SJCRH30 (cell line): ENCODE results near the gene TBC1D32. TPM values are rescaled to one million over a fixed set of nuclear protein-coding genes. Genes with fewer than 3 reads are reported as not detected.
"Not testable (repeated sequence)": the region's sequence is repeated elsewhere in the genome, so short reads cannot be mapped to it uniquely, and the experiment has no call there.

Source experiments
- DNase-seq, 2 experiments: peaks; one replicate each; pipeline ENCODE4 v3.0.0-alpha.2; 2015 to 2020
- H3K27ac ChIP-seq: fragments of 250-450 bp; sonication (Bioruptor Pico); 2 replicates; pipeline ENCODE4 v1.5.1; 2020; ENCODE audit warnings: mild to moderate bottlenecking, moderate library complexity
- H3K27me3 ChIP-seq: fragments of 250-450 bp; sonication (Bioruptor Pico); 2 replicates; pipeline ENCODE4 v1.5.1; 2020; ENCODE audit warnings: mild to moderate bottlenecking, moderate library complexity
- H3K36me3 ChIP-seq: fragments of 250-450 bp; sonication (Bioruptor Pico); 2 replicates; pipeline ENCODE4 v1.5.1; 2020; ENCODE audit warnings: mild to moderate bottlenecking, moderate library complexity
- H3K4me1 ChIP-seq: fragments of 250-450 bp; sonication (Bioruptor Pico); 2 replicates; pipeline ENCODE4 v1.5.1; 2020; ENCODE audit warnings: mild to moderate bottlenecking, moderate library complexity
- H3K4me3 ChIP-seq: fragments of 250-450 bp; sonication (Bioruptor Pico); 2 replicates; pipeline ENCODE4 v1.5.1; 2020; ENCODE audit warnings: mild to moderate bottlenecking, moderate library complexity
- H3K9me3 ChIP-seq: fragments of 250-450 bp; sonication (Bioruptor Pico); replicated peaks from 2 replicates; pipeline ENCODE4 v1.5.1; 2020; ENCODE audit warnings: mild to moderate bottlenecking, moderate library complexity
- total RNA-seq: library from RNA; depleted of rRNA; stranded (reverse); fragments of >200 nt; shearing (Covaris generic); gene quantifications from 2 replicates; pipeline ENCODE4 v1.2.3, GENCODE V29; 2014

The TBC1D32 gene
- total RNA-seq, 1 experiment from 2014 or later, result 10.4 TPM

GRCh38 chr6:121338956-121339355 lies 4.7 kb upstream of the TBC1D32 start:
- no peaks in the 10 kb centered on the region for H3K4me1 ChIP-seq
- no peaks in the 10 kb centered on the region for H3K36me3 ChIP-seq
- no peaks in the 10 kb centered on the region for H3K9me3 ChIP-seq
- H3K4me3 ChIP-seq, result no peak overlapping the region
- H3K27ac ChIP-seq, result no peak overlapping the region
- no peak for DNase-seq
- H3K27me3 ChIP-seq, result no peaks in the 10 kb centered on the region

- no peaks in the 10 kb centered on the region for H3K4me1 ChIP-seq
- no peaks in the 10 kb centered on the region for H3K9me3 ChIP-seq
- H3K27me3 ChIP-seq, result no peaks in the 10 kb centered on the region
- no peak overlapping the region for H3K27ac ChIP-seq
- H3K4me3 ChIP-seq, result no peak overlapping the region
- DNase-seq, result no peak
- H3K36me3 ChIP-seq, result no peaks in the 10 kb centered on the region
Measured at GRCh38 chr6:121338366-121338765, 4.1 kb upstream of the TBC1D32 start.

- Histone ChIP-seq H3K36me3 (no peaks in the 10 kb centered on the region), H3K4me1 (no peaks in the 10 kb centered on the region)
- no peak for DNase-seq
Measured at GRCh38 chr6:121335087-121336008, 1.1 kb upstream of the TBC1D32 start.

GRCh38 chr6:121333694-121334093 lies 586 bp downstream of the TBC1D32 start:
- peak overlapping the region; percentile 71 for H3K4me3 ChIP-seq
- DNase-seq, H3K27me3 ChIP-seq, H3K4me1 ChIP-seq, H3K36me3 ChIP-seq, H3K9me3 ChIP-seq, H3K27ac ChIP-seq: not testable (repeated sequence)

More at GRCh38 chr6:121335087-121336008, 1.1 kb upstream of the TBC1D32 start:
- Histone ChIP-seq H3K9me3 (no peaks in the 10 kb centered on the region), H3K27ac (peak overlapping the region; percentile 71), H3K4me3 (peak overlapping the region; percentile 71), H3K27me3 (no peaks in the 10 kb centered on the region)

- Histone ChIP-seq H3K4me3 (no peak overlapping the region), H3K27ac (no peak overlapping the region), H3K36me3 (no peaks in the 10 kb centered on the region), H3K4me1 (no peaks in the 10 kb centered on the region), H3K9me3 (no peaks in the 10 kb centered on the region), H3K27me3 (no peaks in the 10 kb centered on the region)
- DNase-seq, result no peak
Measured at GRCh38 chr6:121333196-121333595, 1.1 kb downstream of the TBC1D32 start.

GRCh38 chr6:121330516-121330915 lies 3.8 kb downstream of the TBC1D32 start:
- Histone ChIP-seq H3K9me3 (no peaks in the 10 kb centered on the region), H3K27me3 (no peaks in the 10 kb centered on the region), H3K36me3 (no peaks in the 10 kb centered on the region), H3K27ac (no peak overlapping the region), H3K4me1 (no peaks in the 10 kb centered on the region), H3K4me3 (no peak overlapping the region)
- DNase-seq, result no peak

- DNase-seq, result no peak
- no peaks in the 10 kb centered on the region for H3K4me1 ChIP-seq
- no peaks in the 10 kb centered on the region for H3K27me3 ChIP-seq
- no peaks in the 10 kb centered on the region for H3K9me3 ChIP-seq
- H3K36me3 ChIP-seq, result no peaks in the 10 kb centered on the region
- H3K4me3 ChIP-seq, result no peak overlapping the region
- H3K27ac ChIP-seq, result no peak overlapping the region
Measured at GRCh38 chr6:121321282-121321681, 13.0 kb downstream of the TBC1D32 start.

- H3K27ac ChIP-seq, result no peak overlapping the region
- H3K9me3 ChIP-seq, result no peaks in the 10 kb centered on the region
- no peaks in the 10 kb centered on the region for H3K27me3 ChIP-seq
- H3K36me3 ChIP-seq, result no peaks in the 10 kb centered on the region
- no peak overlapping the region for H3K4me3 ChIP-seq
- no peak for DNase-seq
- no peaks in the 10 kb centered on the region for H3K4me1 ChIP-seq
Measured at GRCh38 chr6:121319603-121320002, 14.7 kb downstream of the TBC1D32 start.

GRCh38 chr6:121319112-121319553 lies 15.1 kb downstream of the TBC1D32 start:
- H3K4me3 ChIP-seq, result no peak overlapping the region
- no peaks in the 10 kb centered on the region for H3K9me3 ChIP-seq
- H3K27me3 ChIP-seq, result no peaks in the 10 kb centered on the region
- no peaks in the 10 kb centered on the region for H3K4me1 ChIP-seq
- H3K27ac ChIP-seq, result no peak overlapping the region
- DNase-seq, result no peak
- H3K36me3 ChIP-seq, result no peaks in the 10 kb centered on the region

GRCh38 chr6:121314381-121315112 lies 19.7 kb downstream of the TBC1D32 start:
- no peaks in the 10 kb centered on the region for H3K27me3 ChIP-seq
- no peak overlapping the region for H3K4me3 ChIP-seq
- H3K4me1 ChIP-seq, result peaks cover 2% of the 10 kb centered on the region; the same call in 1 of the 2 replicates
- no peak for DNase-seq
- H3K9me3 ChIP-seq, result no peaks in the 10 kb centered on the region
- H3K36me3 ChIP-seq, result no peaks in the 10 kb centered on the region
- H3K27ac ChIP-seq, result no peak overlapping the region

- DNase-seq, H3K4me3 ChIP-seq, H3K36me3 ChIP-seq, H3K4me1 ChIP-seq, H3K27ac ChIP-seq, H3K27me3 ChIP-seq, H3K9me3 ChIP-seq: not testable (repeated sequence)
Measured at GRCh38 chr6:121311814-121312213, 22.5 kb downstream of the TBC1D32 start.

- Histone ChIP-seq H3K4me3 (no peak overlapping the region), H3K27ac (no peak overlapping the region), H3K36me3 (no peaks in the 10 kb centered on the region), H3K4me1 (peaks cover 2% of the 10 kb centered on the region; the same call in 1 of the 2 replicates), H3K27me3 (no peaks in the 10 kb centered on the region), H3K9me3 (no peaks in the 10 kb centered on the region)
- DNase-seq, result no peak
Measured at GRCh38 chr6:121310495-121310894, 23.8 kb downstream of the TBC1D32 start.

GRCh38 chr6:121309768-121310469 lies 24.4 kb downstream of the TBC1D32 start:
- H3K9me3 ChIP-seq, result no peaks in the 10 kb centered on the region
- peaks cover 2% of the 10 kb centered on the region; the same call in 1 of the 2 replicates for H3K4me1 ChIP-seq
- no peaks in the 10 kb centered on the region for H3K27me3 ChIP-seq
- no peak for DNase-seq
- no peaks in the 10 kb centered on the region for H3K36me3 ChIP-seq
- no peak overlapping the region for H3K4me3 ChIP-seq
- H3K27ac ChIP-seq, result no peak overlapping the region

- H3K36me3 ChIP-seq, result no peaks in the 10 kb centered on the region
- no peak overlapping the region for H3K4me3 ChIP-seq
- DNase-seq, result peak in 1 of 2 experiments; percentile 57
Measured at GRCh38 chr6:121305957-121306607, 28.2 kb downstream of the TBC1D32 start.

More at GRCh38 chr6:121305957-121306607, 28.2 kb downstream of the TBC1D32 start:
- Histone ChIP-seq H3K27ac (no peak overlapping the region), H3K4me1 (peaks cover 2% of the 10 kb centered on the region; the same call in 1 of the 2 replicates), H3K9me3 (no peaks in the 10 kb centered on the region), H3K27me3 (no peaks in the 10 kb centered on the region)
